ENCODE measurements around the gene ASXL1. TPM values are rescaled to one million over a fixed set of nuclear protein-coding genes. Genes with fewer than 3 reads are reported as not detected.

ASXL1 gene
- total RNA-seq, 3 donors from 2014 or later (not counting 1 experiment from before 2014, with no cell fraction given), result 106 to 125 (median 108) TPM

DNA sequence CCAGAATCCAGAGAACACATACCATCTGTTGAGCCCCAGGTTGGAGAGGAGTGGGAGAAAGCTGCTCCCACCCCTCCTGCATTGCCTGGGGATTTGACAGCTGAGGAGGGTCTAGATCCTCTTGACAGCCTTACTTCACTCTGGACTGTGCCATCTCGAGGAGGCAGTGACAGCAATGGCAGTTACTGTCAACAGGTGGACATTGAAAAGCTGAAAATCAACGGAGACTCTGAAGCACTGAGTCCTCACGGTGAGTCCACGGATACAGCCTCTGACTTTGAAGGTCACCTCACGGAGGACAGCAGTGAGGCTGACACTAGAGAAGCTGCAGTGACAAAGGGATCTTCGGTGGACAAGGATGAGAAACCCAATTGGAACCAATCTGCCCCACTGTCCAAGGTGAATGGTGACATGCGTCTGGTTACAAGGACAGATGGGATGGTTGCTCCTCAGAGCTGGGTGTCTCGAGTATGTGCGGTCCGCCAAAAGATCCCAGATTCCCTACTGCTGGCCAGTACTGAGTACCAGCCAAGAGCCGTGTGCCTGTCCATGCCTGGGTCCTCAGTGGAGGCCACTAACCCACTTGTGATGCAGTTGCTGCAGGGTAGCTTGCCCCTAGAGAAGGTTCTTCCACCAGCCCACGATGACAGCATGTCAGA lies 77.4 kb downstream of the ASXL1 start:
- Mint-ChIP-seq H3K27ac (no peak overlapping the region), H3K27me3 (ENCODE audit: low read depth in 2 of 2) (no peaks in the 10 kb centered on the region), H3K4me3 (no peak overlapping the region), H3K4me1 (peaks cover 22% of the 10 kb centered on the region in 2 donors), H3K36me3 (peaks cover 17% of the 10 kb centered on the region), H3K9me3 (no peaks in the 10 kb centered on the region)
- Histone ChIP-seq H3K4me1 (ENCODE audit: control insufficient read depth, insufficient read depth, low read length) (peaks cover 13% of the 10 kb centered on the region), H3K27me3 (ENCODE audit: control insufficient read depth, insufficient read depth, low read length) (no peaks in the 10 kb centered on the region), H3K36me3 (ENCODE audit: control insufficient read depth, insufficient read depth, low read length) (peaks cover 73% of the 10 kb centered on the region), H3K4me3 (ENCODE audit: low read length) (no peak overlapping the region), H3K27ac (ENCODE audit: low read length) (no peak overlapping the region), H3K9me3 (ENCODE audit: control insufficient read depth, insufficient read depth, low read length) (no peaks in the 10 kb centered on the region)
- TF ChIP-seq CTCF (IDR thresholded peaks at IDR 0.05), result no peak
- WGBS (ENCODE audit: insufficient coverage), result 95% methylated on average over 12 of the region's 12 CpGs
- DNase-seq, result no peak
- intact Hi-C loops (cut with micrococcal nuclease), result no loop called here
- no peak for ATAC-seq

GRCh38 chr20:32436142-32436861 lies 78.2 kb downstream of the ASXL1 start:
- no peak for TF ChIP-seq CTCF (IDR thresholded peaks at IDR 0.05)
- Mint-ChIP-seq H3K36me3 (peaks cover 17% of the 10 kb centered on the region), H3K27me3 (ENCODE audit: low read depth in 2 of 2) (no peaks in the 10 kb centered on the region), H3K9me3 (no peaks in the 10 kb centered on the region), H3K4me3 (no peak overlapping the region), H3K27ac (no peak overlapping the region), H3K4me1 (peaks cover 25 to 28% of the 10 kb centered on the region in 2 donors)
- intact Hi-C loops (cut with micrococcal nuclease), result no loop called here
- H3K4me1 ChIP-seq (ENCODE audit: control insufficient read depth, insufficient read depth, low read length), result peaks cover 13% of the 10 kb centered on the region
- H3K36me3 ChIP-seq (ENCODE audit: control insufficient read depth, insufficient read depth, low read length), result peaks cover 66% of the 10 kb centered on the region
- no peaks in the 10 kb centered on the region for H3K27me3 ChIP-seq (ENCODE audit: control insufficient read depth, insufficient read depth, low read length)
- no peak for DNase-seq
- no peak overlapping the region for H3K4me3 ChIP-seq (ENCODE audit: low read length)
- 98% methylated on average over 11 of the region's 11 CpGs for WGBS (ENCODE audit: insufficient coverage)
- H3K9me3 ChIP-seq (ENCODE audit: control insufficient read depth, insufficient read depth, low read length), result no peaks in the 10 kb centered on the region
- no peak for ATAC-seq
- no peak overlapping the region for H3K27ac ChIP-seq (ENCODE audit: low read length)

DNA sequence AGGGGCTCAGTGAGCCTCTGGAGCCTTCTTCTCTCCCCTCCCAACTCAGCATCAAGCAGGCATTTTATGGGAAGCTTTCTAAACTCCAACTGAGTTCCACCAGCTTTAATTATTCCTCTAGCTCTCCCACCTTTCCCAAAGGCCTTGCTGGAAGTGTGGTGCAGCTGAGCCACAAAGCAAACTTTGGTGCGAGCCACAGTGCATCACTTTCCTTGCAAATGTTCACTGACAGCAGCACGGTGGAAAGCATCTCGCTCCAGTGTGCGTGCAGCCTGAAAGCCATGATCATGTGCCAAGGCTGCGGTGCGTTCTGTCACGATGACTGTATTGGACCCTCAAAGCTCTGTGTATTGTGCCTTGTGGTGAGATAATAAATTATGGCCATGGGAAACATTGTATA lies 78.8 kb downstream of the ASXL1 start:
- peaks cover 17% of the 10 kb centered on the region for H3K36me3 Mint-ChIP-seq
- 95% methylated on average over 7 of the region's 7 CpGs for WGBS (ENCODE audit: insufficient coverage)
- no peaks in the 10 kb centered on the region for H3K27me3 Mint-ChIP-seq (ENCODE audit: low read depth in 2 of 2)
- Histone ChIP-seq H3K27me3 (ENCODE audit: control insufficient read depth, insufficient read depth, low read length) (no peaks in the 10 kb centered on the region), H3K36me3 (ENCODE audit: control insufficient read depth, insufficient read depth, low read length) (peaks cover 65% of the 10 kb centered on the region), H3K27ac (ENCODE audit: low read length) (no peak overlapping the region), H3K9me3 (ENCODE audit: control insufficient read depth, insufficient read depth, low read length) (no peaks in the 10 kb centered on the region), H3K4me3 (ENCODE audit: low read length) (no peak overlapping the region), H3K4me1 (ENCODE audit: control insufficient read depth, insufficient read depth, low read length) (peaks cover 13% of the 10 kb centered on the region)
- no peak for TF ChIP-seq CTCF (IDR thresholded peaks at IDR 0.05)
- intact Hi-C loops (cut with micrococcal nuclease), result no loop called here
- no peaks in the 10 kb centered on the region for H3K9me3 Mint-ChIP-seq
- no peak overlapping the region for H3K27ac Mint-ChIP-seq
- no peak for DNase-seq
- H3K4me1 Mint-ChIP-seq, result peaks cover 25 to 33% of the 10 kb centered on the region in 2 donors
- no peak for ATAC-seq
- H3K4me3 Mint-ChIP-seq, result no peak overlapping the region
